Osteocyte (in vitro differentiated cells): Measurements from ENCODE around the gene PIP5K1A. TPM values are rescaled to one million over a fixed set of nuclear protein-coding genes. Genes with fewer than 3 reads are reported as not detected.

Experiments
- DNase-seq: peaks from one replicate; pipeline ENCODE4 v3.0.0; 2021; ENCODE audit warnings: mixed read lengths; ENCODE audit not compliant: unreplicated experiment; ENCODE audit errors: extremely low spot score
- H3K27ac Mint-ChIP-seq: one replicate; pipeline ENCODE4 v1.8.0; 2021; ENCODE audit warnings: mild to moderate bottlenecking, mixed read lengths; ENCODE audit not compliant: unreplicated experiment
- H3K27me3 Mint-ChIP-seq: one replicate; pipeline ENCODE4 v1.8.0; 2021; ENCODE audit warnings: mixed read lengths; ENCODE audit not compliant: unreplicated experiment
- H3K36me3 Mint-ChIP-seq: one replicate; pipeline ENCODE4 v1.8.0; 2021; ENCODE audit warnings: mixed read lengths; ENCODE audit not compliant: unreplicated experiment
- H3K4me1 Mint-ChIP-seq: one replicate; pipeline ENCODE4 v1.8.0; 2021; ENCODE audit warnings: mixed read lengths; ENCODE audit not compliant: unreplicated experiment
- H3K4me3 Mint-ChIP-seq: one replicate; pipeline ENCODE4 v1.8.0; 2021; ENCODE audit warnings: mild to moderate bottlenecking, moderate library complexity, mixed read lengths; ENCODE audit not compliant: unreplicated experiment
- H3K9me3 Mint-ChIP-seq: one replicate; pipeline ENCODE4 v1.8.0; 2021; ENCODE audit warnings: mixed read lengths; ENCODE audit not compliant: unreplicated experiment
- CTCF ChIP-seq: fragments of 200-600 bp; sonication (generic); IDR thresholded peaks from 2 replicates; pipeline ENCODE4 v1.5.0; 2021; ENCODE audit warnings: antibody characterized with exemption, mild to moderate bottlenecking, moderate library complexity
- total RNA-seq: library from RNA; stranded (reverse); gene quantifications from 2 replicates; pipeline ENCODE4 v1.2.1, GENCODE V29; 2021

PIP5K1A gene
- total RNA-seq, 1 donor from 2014 or later = 89.5 TPM

GRCh38 chr1:151166505-151166956 lies 31.8 kb upstream of the PIP5K1A start:
- DNase-seq = no peak
- no peak for TF ChIP-seq CTCF
- Mint-ChIP-seq H3K36me3 (peaks cover 17% of the 10 kb centered on the region), H3K4me1 (peaks cover 31% of the 10 kb centered on the region), H3K4me3 (peak overlapping the region; percentile 98), H3K9me3 (no peaks in the 10 kb centered on the region), H3K27ac (peak overlapping the region; percentile 97), H3K27me3 (no peaks in the 10 kb centered on the region)

GRCh38 chr1:151167116-151167515 lies 31.2 kb upstream of the PIP5K1A start:
- Mint-ChIP-seq H3K36me3 (peaks cover 14% of the 10 kb centered on the region), H3K27me3 (no peaks in the 10 kb centered on the region), H3K9me3 (no peaks in the 10 kb centered on the region), H3K4me3 (peak overlapping the region; percentile 98), H3K27ac (peak overlapping the region; percentile 97), H3K4me1 (peaks cover 31% of the 10 kb centered on the region)
- DNase-seq = no peak
- TF ChIP-seq CTCF = no peak

GRCh38 chr1:151171190-151171589 lies 27.2 kb upstream of the PIP5K1A start:
- H3K27ac Mint-ChIP-seq = no peak overlapping the region
- H3K4me1 Mint-ChIP-seq = peaks cover 12% of the 10 kb centered on the region
- H3K36me3 Mint-ChIP-seq = peaks cover 18% of the 10 kb centered on the region
- no peak overlapping the region for H3K4me3 Mint-ChIP-seq
- H3K27me3 Mint-ChIP-seq = no peaks in the 10 kb centered on the region
- H3K9me3 Mint-ChIP-seq = no peaks in the 10 kb centered on the region
- no peak for DNase-seq
- no peak for TF ChIP-seq CTCF

- Mint-ChIP-seq H3K36me3 (peaks cover 30% of the 10 kb centered on the region), H3K27me3 (no peaks in the 10 kb centered on the region), H3K27ac (no peak overlapping the region), H3K4me3 (no peak overlapping the region), H3K9me3 (no peaks in the 10 kb centered on the region), H3K4me1 (no peaks in the 10 kb centered on the region)
- no peak for DNase-seq
- TF ChIP-seq CTCF = no peak
These were observed 23.2 kb upstream of the PIP5K1A start for GRCh38 chr1:151175041-151175741.

GRCh38 chr1:151175863-151176262 lies 22.5 kb upstream of the PIP5K1A start, which contains the start of gene TMOD4:
TSS of gene TMOD4 (minus strand) at chr1:151175981. CDS start at chr1:151174875, 1,106 bp downstream.
- DNase-seq = no peak
- H3K27ac Mint-ChIP-seq = no peak within 1 kb of the TSS
- TF ChIP-seq CTCF = peak; percentile 54

More at GRCh38 chr1:151175863-151176262, 22.5 kb upstream of the PIP5K1A start, which contains the start of gene TMOD4:
- H3K4me1 Mint-ChIP-seq = no peaks in the 10 kb centered on the region
- peaks cover 35% of the 10 kb centered on the region for H3K36me3 Mint-ChIP-seq
- no peaks in the 10 kb centered on the region for H3K9me3 Mint-ChIP-seq
- H3K27me3 Mint-ChIP-seq = no peaks in the 10 kb centered on the region
- no peak within 1 kb of the TSS for H3K4me3 Mint-ChIP-seq
